ENCODE results near the gene DNAH6. TPM values are rescaled to one million over a fixed set of nuclear protein-coding genes. Genes with fewer than 3 reads are reported as not detected.
"Not testable (repeated sequence)": the region's sequence is repeated elsewhere in the genome, so short reads cannot be mapped to it uniquely, and the experiment has no call there.

The DNAH6 gene
- total and polyA plus RNA-seq, 8 donors, result 1.3 to 6.2 (median 3.6) TPM

DNA sequence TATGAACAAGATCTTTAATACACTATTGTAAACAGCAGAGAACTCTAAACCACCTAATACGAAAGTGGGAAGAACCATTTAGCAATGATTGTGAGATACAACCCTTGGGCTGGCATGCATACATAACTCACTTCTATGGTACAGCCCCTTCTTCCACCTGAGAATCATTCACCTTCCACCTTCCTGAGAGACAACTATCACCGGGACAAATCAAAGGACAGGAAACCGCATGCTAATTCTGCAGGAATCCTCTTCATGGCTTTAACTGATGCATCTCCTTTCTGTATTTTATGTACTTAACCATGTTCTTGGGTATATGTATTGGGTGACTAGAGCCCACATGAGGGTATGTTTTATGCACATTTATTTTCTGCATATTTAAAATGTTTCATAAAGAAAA lies 241.3 kb downstream of the DNAH6 start:
- Histone ChIP-seq H3K4me1 (no peaks in the 10 kb centered on the region), H3K4me3 (no peak overlapping the region), H3K36me3 (no peaks in the 10 kb centered on the region), H3K27ac (no peak overlapping the region), H3K27me3 (no peaks in the 10 kb centered on the region), H3K9me3 (peaks cover 0 to 6% of the 10 kb centered on the region in 2 donors)
- DNase-seq (no peak), ATAC-seq (no peak)
- intact Hi-C loops (cut with DNase I), result no loop called here
- TF ChIP-seq, protein P1, sequence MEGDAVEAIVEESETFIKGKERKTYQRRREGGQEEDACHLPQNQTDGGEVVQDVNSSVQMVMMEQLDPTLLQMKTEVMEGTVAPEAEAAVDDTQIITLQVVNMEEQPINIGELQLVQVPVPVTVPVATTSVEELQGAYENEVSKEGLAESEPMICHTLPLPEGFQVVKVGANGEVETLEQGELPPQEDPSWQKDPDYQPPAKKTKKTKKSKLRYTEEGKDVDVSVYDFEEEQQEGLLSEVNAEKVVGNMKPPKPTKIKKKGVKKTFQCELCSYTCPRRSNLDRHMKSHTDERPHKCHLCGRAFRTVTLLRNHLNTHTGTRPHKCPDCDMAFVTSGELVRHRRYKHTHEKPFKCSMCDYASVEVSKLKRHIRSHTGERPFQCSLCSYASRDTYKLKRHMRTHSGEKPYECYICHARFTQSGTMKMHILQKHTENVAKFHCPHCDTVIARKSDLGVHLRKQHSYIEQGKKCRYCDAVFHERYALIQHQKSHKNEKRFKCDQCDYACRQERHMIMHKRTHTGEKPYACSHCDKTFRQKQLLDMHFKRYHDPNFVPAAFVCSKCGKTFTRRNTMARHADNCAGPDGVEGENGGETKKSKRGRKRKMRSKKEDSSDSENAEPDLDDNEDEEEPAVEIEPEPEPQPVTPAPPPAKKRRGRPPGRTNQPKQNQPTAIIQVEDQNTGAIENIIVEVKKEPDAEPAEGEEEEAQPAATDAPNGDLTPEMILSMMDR (IDR thresholded peaks at IDR 0.05), result no peak

DNA sequence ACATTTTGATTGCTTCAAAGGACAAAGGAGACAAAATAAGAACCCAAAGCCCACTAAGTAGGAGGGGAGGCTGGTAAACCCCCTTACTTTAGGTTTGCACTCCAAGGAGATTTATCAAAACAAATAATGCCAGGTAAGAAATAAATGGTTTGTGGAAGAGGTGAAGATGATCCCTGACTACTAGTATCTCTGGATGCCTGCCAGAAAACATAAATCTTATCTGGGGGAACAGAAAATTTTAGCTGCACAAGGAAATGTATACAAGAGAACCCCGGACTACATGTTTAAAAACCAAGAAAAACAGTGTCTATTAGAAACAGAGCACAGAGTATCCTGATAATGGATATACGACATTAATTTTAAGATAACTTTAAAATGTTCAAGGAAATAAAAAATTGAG lies 250.5 kb downstream of the DNAH6 start:
- Histone ChIP-seq H3K9me3 (peaks cover 0 to 18% of the 10 kb centered on the region in 2 donors), H3K27me3 (no peaks in the 10 kb centered on the region), H3K36me3 (no peaks in the 10 kb centered on the region), H3K27ac (no peak overlapping the region), H3K4me1 (no peaks in the 10 kb centered on the region), H3K4me3 (no peak overlapping the region)
- DNase-seq, result no peak
- intact Hi-C loops (cut with DNase I), result no loop called here
- no peak for ATAC-seq
- TF ChIP-seq, protein P1 (IDR thresholded peaks at IDR 0.05), result no peak

DNA sequence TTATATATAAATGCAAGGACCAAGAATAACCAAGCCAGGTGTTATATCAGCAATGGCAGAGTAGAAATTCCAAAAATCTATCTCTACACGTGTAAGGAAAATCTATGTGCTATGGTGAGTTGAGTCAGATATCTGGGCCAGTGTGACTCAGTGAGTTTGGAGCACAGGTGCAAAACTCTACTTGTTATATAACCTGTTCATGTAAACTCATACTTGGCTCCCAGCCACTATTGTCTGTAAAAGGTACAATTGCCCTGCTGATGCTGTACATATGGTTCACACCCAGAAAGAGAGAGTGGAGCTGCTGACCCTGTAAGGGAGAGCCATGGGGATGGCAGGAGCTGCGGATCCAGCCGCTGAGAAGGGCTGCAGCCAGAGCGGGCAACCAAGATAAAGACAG lies 252.5 kb downstream of the DNAH6 start:
- no peak overlapping the region for H3K4me3 ChIP-seq
- H3K27me3 ChIP-seq, result no peaks in the 10 kb centered on the region
- TF ChIP-seq, protein P1 (IDR thresholded peaks at IDR 0.05), result no peak
- no peak for ATAC-seq
- no peak overlapping the region for H3K27ac ChIP-seq
- H3K4me1 ChIP-seq, result no peaks in the 10 kb centered on the region
- H3K9me3 ChIP-seq, result peaks cover 0 to 34% of the 10 kb centered on the region in 2 donors
- intact Hi-C loops (cut with DNase I), result no loop called here
- DNase-seq, result no peak
- no peaks in the 10 kb centered on the region for H3K36me3 ChIP-seq

DNA sequence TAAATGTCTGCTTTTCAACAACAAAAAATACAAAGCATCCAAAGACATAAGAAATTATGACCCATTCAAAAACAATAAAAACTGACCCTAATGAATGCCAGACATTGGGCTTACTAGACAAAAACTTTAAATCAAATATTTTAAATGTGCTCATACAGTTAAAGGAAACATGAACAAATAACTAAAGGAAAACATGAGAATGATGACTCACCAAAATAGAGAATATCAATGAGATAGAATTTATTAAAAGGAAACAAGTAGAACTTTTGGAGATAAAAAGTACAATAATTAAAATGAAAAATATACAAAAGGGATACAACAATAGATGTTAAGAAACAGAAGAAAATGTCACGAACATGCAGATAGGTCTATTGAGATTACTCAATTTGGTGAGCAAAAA lies 254.0 kb downstream of the DNAH6 start:
- H3K4me3 ChIP-seq, result no peak overlapping the region
- no peaks in the 10 kb centered on the region for H3K4me1 ChIP-seq
- H3K27me3 ChIP-seq, result no peaks in the 10 kb centered on the region
- intact Hi-C loops (cut with DNase I), result no loop called here
- peaks cover 0 to 47% of the 10 kb centered on the region in 2 donors for H3K9me3 ChIP-seq
- ATAC-seq (no peak), DNase-seq (no peak)
- no peak overlapping the region for H3K27ac ChIP-seq
- TF ChIP-seq, protein P1 (IDR thresholded peaks at IDR 0.05), result no peak
- H3K36me3 ChIP-seq, result no peaks in the 10 kb centered on the region

DNA sequence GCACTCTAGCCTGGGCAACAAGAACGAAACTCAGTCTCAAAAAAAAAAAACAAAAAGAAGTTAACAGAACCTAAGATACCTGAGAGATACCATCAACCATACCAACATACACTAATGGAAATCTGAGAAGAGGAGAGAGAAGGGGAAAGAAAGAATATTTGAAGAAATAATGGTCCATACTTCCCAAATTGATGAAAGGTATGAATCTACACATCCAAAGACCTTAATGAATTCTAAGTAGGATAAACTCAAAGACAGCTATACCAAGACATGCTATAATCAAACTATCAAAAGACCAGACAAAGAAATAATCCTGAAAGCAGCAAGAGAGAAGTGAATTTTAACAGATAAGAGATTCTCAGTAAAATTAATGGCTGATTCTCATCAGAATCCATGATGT lies 255.0 kb downstream of the DNAH6 start:
- ATAC-seq (no peak), DNase-seq (no peak)
- no peaks in the 10 kb centered on the region for H3K27me3 ChIP-seq
- TF ChIP-seq, protein P1 (IDR thresholded peaks at IDR 0.05), result no peak
- no peak overlapping the region for H3K27ac ChIP-seq
- intact Hi-C loops (cut with DNase I), result no loop called here
- no peaks in the 10 kb centered on the region for H3K36me3 ChIP-seq
- no peak overlapping the region for H3K4me3 ChIP-seq
- no peaks in the 10 kb centered on the region for H3K4me1 ChIP-seq
- peaks cover 0 to 56% of the 10 kb centered on the region in 2 donors for H3K9me3 ChIP-seq

DNA sequence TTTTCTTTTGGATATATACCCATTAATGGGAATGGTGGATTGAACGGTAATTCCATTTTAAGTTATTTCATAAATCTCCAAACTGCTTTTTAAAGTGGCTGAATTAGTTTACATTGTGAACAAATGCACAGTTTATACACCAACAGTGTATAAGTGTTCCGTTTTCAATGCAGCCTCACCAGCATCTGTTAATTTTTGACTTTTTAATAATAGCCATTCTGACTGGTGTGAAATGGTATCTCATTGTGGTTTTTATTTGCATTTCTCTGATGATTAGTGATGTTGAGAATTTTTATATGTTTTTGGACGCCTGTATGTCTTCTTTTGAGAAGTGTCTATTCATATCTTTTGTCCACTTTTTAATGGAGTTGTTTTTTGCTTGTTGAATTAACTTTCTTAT lies 257.3 kb downstream of the DNAH6 start:
- H3K4me1 ChIP-seq; ATAC-seq; intact Hi-C loops (cut with DNase I); H3K27ac ChIP-seq; H3K27me3 ChIP-seq; DNase-seq; H3K36me3 ChIP-seq; H3K4me3 ChIP-seq: not testable (repeated sequence)
- peaks cover 0 to 57% of the 10 kb centered on the region in 2 donors for H3K9me3 ChIP-seq

Data from left lung (tissue), 10 donors.